Activated CD8-positive, alpha-beta memory T cell treated with anti-CD3 and anti-CD28 coated beads for 36 hours (primary cell): ENCODE results near the gene ITGA7. TPM values are rescaled to one million over a fixed set of nuclear protein-coding genes. Genes with fewer than 3 reads are reported as not detected.

Experiments
- CTCF ChIA-PET: fragments of 350-600 bp; sonication (Branson Sonifier 250); formaldehyde crosslinking; loops from one replicate; lab custom pipeline; 2021; ENCODE audit warnings: antibody characterized with exemption; lab: Charles Lee
- POLR2A ChIA-PET: fragments of 350-600 bp; sonication (Branson Sonifier 250); formaldehyde crosslinking; loops from one replicate; lab custom pipeline; 2021; ENCODE audit warnings: antibody characterized with exemption; lab: Charles Lee
- total RNA-seq, 2 experiments: library from RNA; stranded (reverse); gene quantifications; one replicate each; pipeline ENCODE4 v1.2.3, GENCODE V29; 2021

ITGA7 gene
- total RNA-seq, 2 experiments from 2014 or later: 3.6 to 4.1 TPM

DNA sequence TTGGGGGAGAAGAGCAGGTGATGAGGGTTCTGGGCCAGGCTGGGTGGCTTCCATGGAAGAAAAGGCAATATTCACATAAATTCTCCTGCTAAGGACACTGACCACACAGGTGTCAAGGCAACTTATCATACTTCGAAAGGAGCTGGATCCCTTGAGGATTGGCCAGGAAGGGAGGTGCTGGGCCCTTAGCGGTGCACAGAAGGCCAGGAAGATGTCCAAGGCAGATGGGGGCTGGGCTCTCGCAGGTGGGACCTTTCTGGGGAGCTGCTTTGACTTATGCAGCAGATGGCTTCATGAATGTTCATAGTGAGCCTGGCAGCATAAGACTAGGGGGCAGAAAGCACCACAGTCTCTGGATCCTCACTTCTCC is 17.2 kb upstream of the ITGA7 start:
- CTCF ChIA-PET: interaction anchor here (1.3 to 3.4 kb wide), 3 partner anchors 8 to 14 kb away, joined by 5 to 14 read pairs (median 6); partner anchors contain the start of gene BLOC1S1
- POLR2A ChIA-PET: interaction anchor here (0.6 kb wide), 1 partner anchor 8 kb away, joined by 3 read pairs; no protein-coding TSS in a partner anchor

DNA sequence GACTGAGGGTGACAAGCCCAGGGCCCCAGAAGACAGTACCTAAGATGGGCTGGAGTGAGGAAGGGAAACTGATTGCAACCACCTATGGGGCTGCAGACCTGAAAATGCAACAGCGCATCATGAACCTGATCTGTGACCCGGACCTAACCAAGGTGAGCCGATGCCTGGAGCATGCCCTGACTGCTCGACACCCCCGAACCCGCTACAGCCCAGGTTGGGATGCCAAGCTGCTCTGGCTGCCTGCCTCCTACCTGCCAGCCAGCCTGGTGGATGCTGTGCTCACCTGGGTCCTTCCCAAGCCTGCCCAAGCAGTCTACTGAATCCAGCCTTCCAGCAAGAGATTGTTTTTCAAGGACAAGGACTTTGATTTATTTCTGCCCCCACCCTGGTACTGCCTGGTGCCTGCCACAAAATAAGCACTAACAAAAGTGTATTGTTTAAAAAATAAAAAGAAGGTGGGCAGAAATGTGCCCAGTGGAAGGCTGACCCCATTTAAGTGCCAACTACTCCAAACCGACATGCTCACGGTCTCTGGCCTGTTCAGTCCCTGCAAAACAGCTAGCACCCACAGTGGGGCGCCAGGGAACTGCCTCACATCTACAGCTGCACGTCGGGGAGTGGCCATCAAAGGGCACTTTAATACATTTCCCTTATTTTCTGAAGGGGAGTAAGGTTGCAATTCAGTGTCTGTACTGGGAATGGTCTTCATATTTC is 16.7 kb upstream of the ITGA7 start:
- ChIA-PET POLR2A (interaction anchor here (0.6 kb wide), 1 partner anchor 9 kb away, joined by 3 read pairs; no protein-coding TSS in a partner anchor), CTCF (interaction anchor here (1.3 to 3.4 kb wide), 3 partner anchors 8 to 14 kb away, joined by 5 to 14 read pairs (median 6); partner anchors contain the start of gene BLOC1S1)

DNA sequence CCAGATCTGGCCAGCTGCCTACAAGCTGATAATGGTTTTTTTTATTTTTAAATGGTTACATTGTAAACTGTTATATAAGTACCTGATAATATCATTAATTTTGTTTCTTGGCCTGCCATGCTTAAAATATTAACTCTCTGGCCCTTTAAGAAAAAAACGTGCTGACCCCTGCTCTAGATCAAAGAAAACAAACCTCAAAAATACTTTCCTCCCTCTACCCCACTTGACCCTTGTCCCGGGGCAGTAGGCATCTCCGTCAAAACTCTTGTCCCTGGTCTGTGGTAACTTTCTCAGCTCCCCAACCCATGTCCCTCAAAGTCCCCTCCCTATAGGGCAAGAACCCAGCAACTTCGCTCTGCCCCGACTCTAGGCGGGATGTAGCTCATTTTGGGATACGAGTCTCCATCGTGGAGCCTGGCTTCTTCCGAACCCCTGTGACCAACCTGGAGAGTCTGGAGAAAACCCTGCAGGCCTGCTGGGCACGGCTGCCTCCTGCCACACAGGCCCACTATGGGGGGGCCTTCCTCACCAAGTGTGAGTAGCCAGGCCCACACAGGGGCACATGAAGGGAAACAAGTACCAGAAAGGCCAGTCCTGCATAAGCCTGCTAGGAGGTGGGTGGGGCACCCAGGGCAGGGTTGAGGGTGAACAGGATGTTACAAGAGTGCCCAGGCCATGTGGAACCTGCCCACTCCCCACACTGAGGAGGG is 16.0 kb upstream of the ITGA7 start:
- ChIA-PET CTCF (interaction anchor here (0.7 to 3.4 kb wide), 2 partner anchors 13 to 15 kb away, joined by 3 to 14 read pairs; no protein-coding TSS in a partner anchor), POLR2A (no interaction called here)

DNA sequence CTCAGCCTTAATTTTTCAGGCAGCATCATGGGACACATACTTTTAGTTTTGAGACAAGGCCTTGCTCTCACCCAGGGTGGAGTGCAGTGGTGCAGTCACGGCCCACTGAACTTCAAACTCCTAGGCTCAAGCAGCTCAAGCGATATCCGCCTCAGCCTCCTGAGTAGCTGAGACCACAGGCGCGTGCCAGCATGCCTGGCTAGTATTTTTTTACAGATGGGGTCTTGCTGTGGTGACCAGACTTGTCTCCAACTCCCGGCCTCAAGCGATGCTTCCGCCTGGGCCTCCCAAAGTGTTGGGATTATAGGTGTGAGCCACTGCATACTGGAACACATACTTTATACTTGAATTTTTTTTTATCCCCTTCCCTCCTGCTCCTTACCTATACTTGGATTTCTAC is 15.2 kb upstream of the ITGA7 start:
- POLR2A ChIA-PET: no interaction called here
- CTCF ChIA-PET: interaction anchor here (0.7 to 3.4 kb wide), 2 partner anchors 14 to 16 kb away, joined by 3 to 14 read pairs; no protein-coding TSS in a partner anchor

DNA sequence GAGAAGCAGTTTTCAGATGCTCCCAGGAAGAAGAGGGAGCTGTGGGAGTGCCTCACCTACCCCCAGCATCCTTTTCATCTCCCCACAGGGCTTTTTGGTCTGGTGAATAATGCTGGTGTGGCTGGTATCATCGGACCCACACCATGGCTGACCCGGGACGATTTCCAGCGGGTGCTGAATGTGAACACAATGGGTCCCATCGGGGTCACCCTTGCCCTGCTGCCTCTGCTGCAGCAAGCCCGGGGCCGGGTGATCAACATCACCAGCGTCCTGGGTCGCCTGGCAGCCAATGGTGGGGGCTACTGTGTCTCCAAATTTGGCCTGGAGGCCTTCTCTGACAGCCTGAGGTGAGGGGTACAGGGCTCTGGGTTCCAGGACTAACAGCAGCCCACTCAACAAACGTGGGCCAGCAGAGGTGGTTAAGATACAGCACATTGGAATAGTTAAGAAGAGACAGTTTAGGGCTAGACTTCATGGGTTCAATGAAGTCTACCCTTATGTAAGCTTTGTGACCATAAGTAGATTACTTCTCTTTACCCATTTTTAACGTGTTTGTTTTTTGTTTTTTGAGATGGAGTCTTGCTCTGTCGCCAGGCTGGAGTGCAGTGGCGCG is 14.0 kb upstream of the ITGA7 start:
- ChIA-PET CTCF (interaction anchor here (1.1 kb wide), 1 partner anchor 21 kb away, joined by 3 read pairs; no protein-coding TSS in a partner anchor), POLR2A (no interaction called here)

DNA sequence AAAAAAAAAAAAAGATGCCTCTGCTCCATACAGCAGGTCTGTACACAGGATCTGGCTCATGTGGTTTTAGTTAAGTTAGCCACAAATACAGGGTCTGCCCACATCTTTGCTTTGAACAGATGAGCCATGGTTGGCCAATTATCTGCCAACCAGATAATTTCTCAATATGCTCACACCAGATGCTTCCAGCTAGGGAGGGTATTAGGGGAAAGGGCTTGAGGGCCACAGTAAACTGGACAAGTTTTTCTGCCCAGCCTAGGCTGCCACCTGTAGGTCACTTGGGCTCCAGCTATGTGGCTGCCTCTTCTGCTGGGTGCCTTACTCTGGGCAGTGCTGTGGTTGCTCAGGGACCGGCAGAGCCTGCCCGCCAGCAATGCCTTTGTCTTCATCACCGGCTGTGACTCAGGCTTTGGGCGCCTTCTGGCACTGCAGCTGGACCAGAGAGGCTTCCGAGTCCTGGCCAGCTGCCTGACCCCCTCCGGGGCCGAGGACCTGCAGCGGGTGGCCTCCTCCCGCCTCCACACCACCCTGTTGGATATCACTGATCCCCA is 13.3 kb upstream of the ITGA7 start:
- CTCF ChIA-PET: interaction anchor here (1.1 to 1.7 kb wide), 2 partner anchors 9 to 17 kb away, joined by 5 read pairs; no protein-coding TSS in a partner anchor

DNA sequence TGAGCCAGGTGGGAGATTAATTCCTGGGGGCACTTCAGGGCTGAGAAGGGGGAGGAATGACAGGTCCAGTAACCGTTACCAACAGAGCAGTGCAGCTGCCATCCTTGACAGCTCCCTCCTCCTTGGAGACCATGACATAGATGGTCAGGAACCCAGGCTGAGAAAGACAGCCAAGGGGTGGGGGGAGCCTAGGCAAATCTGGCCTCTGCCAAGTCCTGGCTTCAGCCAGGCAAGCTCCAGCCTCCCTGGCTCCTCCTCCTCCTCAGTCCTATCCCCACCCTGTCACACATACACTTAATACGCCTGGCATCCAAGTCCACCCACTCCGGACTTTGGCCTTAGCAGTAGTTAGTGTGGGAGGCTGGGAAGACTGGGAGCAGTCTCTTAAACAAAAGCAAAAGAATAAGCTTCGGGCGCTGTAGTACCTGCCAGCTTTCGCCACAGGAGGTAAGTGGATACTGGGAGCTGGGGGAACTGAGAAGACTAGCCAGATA is 12.4 kb upstream of the ITGA7 start, which contains the start of gene RDH5:
RDH5 (plus strand) TSS at position 323 of the 494 bp plus-strand sequence. CDS start 792 bp downstream, outside the sequence.
- POLR2A ChIA-PET: interaction anchor here (1.4 kb wide), 1 partner anchor 9 kb away, joined by 5 read pairs; the partner anchor contains the start of gene CD63
- CTCF ChIA-PET: interaction anchor here (0.6 to 1.7 kb wide), 3 partner anchors 9 to 1711 kb away, joined by 3 to 5 read pairs (median 5); partner anchors contain the start of gene HOXC8

More for the DNA sequence above, 13.3 kb upstream of the ITGA7 start:
- POLR2A ChIA-PET: no interaction called here

DNA sequence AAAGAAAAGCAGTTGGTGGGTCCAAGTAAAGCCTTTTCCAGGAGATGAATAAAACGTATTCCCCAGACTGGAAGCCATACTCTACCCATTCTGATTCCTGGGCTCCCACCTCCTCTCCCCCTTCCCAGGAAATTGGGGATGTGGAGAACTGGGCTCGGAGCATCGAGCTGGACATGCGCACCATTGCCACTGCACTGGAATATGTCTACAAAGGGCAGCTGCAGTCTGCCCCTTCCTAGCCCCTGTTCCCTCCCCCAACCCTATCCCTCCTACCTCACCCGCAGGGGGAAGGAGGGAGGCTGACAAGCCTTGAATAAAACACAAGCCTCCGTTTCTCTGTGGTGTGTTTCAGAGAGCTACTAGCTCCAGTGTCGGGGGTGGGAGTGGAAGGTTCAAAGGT is 11.7 kb upstream of the ITGA7 start:
- ChIA-PET CTCF (interaction anchor here (0.6 to 1.7 kb wide), 2 partner anchors 19 to 1710 kb away, joined by 3 to 5 read pairs; partner anchors contain the start of gene HOXC8), POLR2A (interaction anchor here (1.4 kb wide), 1 partner anchor 10 kb away, joined by 5 read pairs; the partner anchor contains the start of gene CD63)

DNA sequence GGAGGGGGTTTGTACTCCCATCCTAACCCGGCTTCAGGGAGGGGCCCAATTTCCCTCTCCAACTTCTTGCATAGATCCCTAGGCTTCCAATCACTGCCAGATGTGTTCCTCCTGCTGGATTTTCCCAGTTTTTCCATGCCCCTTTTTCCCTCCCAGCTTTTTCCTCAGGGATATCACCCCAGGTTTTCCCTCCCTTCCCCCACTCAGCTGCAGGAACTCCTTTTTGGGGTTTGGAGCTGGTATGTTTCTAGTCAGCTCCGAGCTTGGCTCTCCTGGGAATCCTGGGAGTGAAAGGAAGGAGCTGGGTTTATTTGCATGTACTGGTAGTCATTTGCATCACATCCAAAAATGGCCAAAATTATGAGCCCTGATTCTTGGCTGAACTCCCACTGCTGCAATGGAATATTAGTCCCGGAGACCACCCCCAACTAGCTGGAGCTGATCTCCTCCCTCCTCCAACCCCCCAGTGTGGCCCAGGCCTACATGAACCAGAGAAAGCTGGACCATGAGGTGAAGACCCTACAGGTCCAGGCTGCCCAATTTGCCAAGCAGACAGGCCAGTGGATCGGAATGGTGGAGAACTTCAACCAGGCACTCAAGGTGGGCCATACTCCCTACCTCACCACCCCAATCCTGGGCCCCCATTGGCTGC is 11.0 kb upstream of the ITGA7 start:
- POLR2A ChIA-PET: interaction anchor here (1.3 to 1.4 kb wide), 2 partner anchors 10 to 11 kb away, joined by 4 to 5 read pairs; partner anchors contain the start of gene CD63
- CTCF ChIA-PET: interaction anchor here (0.8 to 1.7 kb wide), 2 partner anchors 10 to 20 kb away, joined by 4 to 5 read pairs; partner anchors contain the start of gene CD63

DNA sequence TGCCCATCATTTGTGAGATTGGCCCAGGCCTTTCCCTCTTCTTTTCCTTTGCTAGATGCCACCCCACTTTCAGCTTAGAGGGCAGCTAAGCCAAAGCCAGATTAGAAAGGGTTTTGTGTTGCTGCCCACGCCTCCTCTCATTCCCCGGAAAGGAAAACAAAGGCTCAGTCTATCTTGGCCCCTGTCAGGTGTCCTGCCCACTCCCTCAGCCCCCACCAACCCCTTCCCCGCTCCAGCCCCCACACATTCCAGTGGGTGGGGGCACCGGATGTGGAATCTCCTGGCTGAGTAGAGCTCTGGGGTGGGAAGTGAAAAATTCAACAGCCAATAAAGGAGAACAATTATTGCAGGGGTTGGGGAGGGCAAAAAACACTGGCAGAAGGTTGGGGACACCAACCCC is 10.3 kb upstream of the ITGA7 start:
- POLR2A ChIA-PET: interaction anchor here (0.6 to 1.3 kb wide), 2 partner anchors 9 to 11 kb away, joined by 3 to 4 read pairs; partner anchors contain the start of gene CD63
- CTCF ChIA-PET: interaction anchor here (0.8 kb wide), 1 partner anchor 11 kb away, joined by 4 read pairs; the partner anchor contains the start of gene CD63

DNA sequence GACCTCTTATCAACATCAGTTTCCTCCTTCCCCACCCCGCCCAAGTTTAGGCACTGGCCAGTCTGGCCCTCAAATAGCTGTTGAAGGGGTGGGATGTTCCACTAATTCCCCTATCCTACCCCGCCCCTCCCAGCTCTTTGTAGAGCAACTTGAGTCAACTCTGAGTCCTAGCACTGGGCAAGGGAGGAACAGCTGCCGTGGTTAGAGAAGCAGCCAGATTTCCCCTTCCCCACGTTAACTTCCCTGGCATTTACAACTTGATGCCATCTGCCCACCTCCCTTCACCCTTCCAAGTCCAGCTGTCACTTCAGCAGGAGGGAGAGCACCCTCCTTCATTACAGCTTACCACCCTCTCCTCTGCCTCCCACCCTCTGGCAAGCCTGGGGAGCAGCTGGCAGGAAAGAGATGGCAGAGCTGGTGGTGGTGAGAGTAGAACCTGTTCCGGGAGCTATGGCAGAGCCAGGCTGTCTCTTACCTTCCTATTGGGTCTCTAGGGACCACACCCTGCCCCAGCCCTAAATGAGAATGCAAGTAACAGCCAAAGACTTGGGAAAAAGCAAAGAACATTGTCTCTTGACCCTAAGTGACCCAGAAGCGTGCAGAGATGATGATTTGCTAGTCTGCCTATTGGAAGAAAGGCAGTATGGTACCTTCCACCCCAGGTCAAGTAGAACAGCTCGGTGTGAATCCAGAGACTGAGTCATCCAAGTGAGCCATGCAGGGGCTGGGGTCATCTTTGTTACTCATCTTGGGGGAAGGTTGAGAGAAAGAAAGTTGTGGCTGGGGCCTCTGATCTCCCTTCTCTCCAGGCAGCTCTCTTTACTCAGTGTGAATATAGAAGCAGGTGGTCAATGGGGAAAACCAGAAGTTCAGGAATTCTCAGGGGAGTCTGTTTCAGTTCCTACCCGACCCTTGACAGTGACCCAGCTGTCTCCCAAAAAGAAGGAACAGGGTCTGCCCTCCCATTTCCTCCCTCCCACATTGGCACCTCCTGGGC is 9.6 kb upstream of the ITGA7 start:
- ChIA-PET POLR2A (interaction anchor here (0.6 to 1.3 kb wide), 5 partner anchors 10 to 78 kb away, joined by 3 to 7 read pairs (median 4); partner anchors contain the start of gene CD63), CTCF (interaction anchor here (1.8 to 2.6 kb wide), 4 partner anchors 8 to 21 kb away, joined by 6 to 16 read pairs (median 10); partner anchors contain the start of gene CD63)

DNA sequence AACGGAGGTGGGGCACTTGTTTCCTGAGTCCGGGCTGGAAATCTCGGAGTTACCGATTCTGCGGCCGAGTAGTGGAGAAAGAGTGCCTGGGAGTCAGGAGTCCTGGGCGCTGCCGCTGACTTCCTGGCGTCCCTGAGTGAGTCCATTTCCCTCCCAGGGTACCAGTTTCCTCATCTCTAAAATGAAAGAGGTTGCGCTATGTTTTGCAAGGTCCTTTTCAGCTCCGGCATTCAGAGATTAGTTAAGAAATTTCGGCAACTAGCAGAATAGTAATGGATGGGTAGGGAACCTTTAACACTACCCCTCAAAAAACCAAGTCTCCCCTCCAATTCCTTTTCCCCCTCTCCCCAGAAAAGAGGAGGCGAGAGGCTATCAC is 8.9 kb upstream of the ITGA7 start:
- ChIA-PET CTCF (interaction anchor here (1.8 to 2.6 kb wide), 4 partner anchors 9 to 21 kb away, joined by 6 to 16 read pairs (median 10); partner anchors contain the start of gene CD63), POLR2A (interaction anchor here (0.7 to 1.2 kb wide), 5 partner anchors 13 to 101 kb away, joined by 3 to 7 read pairs (median 3); partner anchors contain the start of genes CD63 and SARNP)

DNA sequence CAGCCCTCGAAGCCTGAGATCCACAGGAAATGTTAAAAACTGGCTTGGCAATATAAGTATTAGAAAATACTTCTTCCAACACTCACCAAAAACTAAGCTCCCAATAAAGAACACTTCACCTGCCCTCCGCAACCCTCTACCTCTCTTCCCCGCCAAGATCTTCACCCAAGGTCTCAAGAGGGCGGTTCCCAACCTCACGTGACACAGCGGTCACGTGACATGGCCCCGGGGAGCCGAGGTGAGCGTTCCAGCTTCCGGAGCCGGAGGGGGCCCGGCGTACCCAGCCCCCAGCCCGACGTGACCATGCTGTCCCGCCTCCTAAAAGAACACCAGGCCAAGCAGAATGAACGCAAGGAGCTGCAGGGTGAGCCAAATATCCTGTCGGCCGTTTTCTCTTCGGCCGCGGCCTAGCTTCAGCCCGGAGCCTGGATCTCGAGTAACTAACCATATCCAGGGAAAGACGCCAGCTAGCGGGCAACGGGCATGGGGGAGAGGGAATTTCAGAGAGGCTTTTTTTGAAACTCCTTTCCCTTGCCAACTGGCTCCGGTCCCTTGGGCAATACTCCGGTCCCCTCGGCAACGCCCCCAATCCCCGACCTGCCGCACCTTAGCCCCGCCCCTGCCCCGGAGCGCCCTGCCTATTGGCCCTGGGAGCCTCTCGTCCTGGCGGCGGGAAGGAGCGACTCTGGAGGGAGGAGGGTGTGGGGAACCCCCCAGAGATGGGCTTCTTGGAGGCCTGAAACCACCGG is 8.3 kb upstream of the ITGA7 start, which contains the start of gene BLOC1S1:
BLOC1S1 (plus strand) TSS at position 214 of the 749 bp plus-strand sequence; CDS start at position 220, 6 bp downstream.
- CTCF ChIA-PET: interaction anchor here (0.6 to 2.6 kb wide), 5 partner anchors 9 to 246 kb away, joined by 3 to 16 read pairs (median 6); partner anchors contain the start of gene CD63
- POLR2A ChIA-PET: interaction anchor here (0.7 to 1.1 kb wide), 4 partner anchors 13 to 101 kb away, joined by 3 to 7 read pairs (median 4); partner anchors contain the start of gene SARNP

DNA sequence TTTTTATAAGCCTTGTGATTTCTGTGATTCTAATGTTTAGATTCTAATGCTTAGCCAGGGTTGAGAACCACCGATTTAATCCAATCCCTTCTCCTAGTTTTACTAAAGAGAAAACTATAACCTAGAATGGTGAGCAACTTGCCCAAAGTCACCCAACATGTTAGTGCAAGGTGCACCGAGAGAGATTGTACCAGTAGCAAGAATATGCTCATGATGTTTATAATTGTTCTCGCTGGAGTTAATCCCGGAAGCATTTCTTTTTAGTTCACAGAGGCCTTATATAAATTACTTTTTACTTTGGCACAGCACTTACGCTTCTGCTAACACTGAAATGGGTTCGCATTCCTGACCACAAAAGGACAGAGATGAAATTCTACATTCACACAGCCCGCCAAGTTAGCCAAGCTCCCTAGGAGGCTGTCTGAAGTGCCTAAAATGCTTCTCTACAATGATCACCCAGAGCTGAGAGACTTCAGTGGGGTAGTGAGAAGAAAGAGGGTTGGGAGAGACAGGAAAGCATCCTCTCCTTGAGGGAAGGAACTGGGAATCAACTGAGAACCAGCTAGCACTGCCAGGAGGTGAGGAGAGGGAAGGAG is 7.6 kb upstream of the ITGA7 start:
- POLR2A ChIA-PET: interaction anchor here (1.1 kb wide), 2 partner anchors 14 to 15 kb away, joined by 3 to 6 read pairs; no protein-coding TSS in a partner anchor
- CTCF ChIA-PET: interaction anchor here (0.7 to 2.6 kb wide), 5 partner anchors 9 to 1514 kb away, joined by 3 to 16 read pairs (median 6); partner anchors contain the start of gene CD63
